Ovary (tissue), 3 donors: ENCODE results near the gene SCYGR4.

Experiments
- CTCF ChIP-seq, 3 donors: fragments of 450-650 bp in 2 of 3; fragments of 200-600 bp in 1 of 3; IDR thresholded peaks; one replicate each; pipeline versions ENCODE4 v1.5.1 to v1.8.0; 2016 to 2022; ENCODE audit warnings: antibody characterized with exemption in 3 of 3, mild to moderate bottlenecking in 1 of 3
- EP300 ChIP-seq: sonication (generic); formaldehyde crosslinking; IDR thresholded peaks from one replicate; pipeline ENCODE4 v1.6.1; 2017; ENCODE audit warnings: antibody characterized with exemption
- POLR2A ChIP-seq: fragments of 450-650 bp; IDR thresholded peaks from one replicate; pipeline ENCODE4 v1.6.1; 2017; ENCODE audit warnings: antibody characterized with exemption, mild to moderate bottlenecking, moderate library complexity
- donor health status: DM: no; HTN: no; CAD: no.

- no peak for TF ChIP-seq POLR2A
- TF ChIP-seq CTCF (IDR thresholded peaks at IDR 0.05) = no peak
- TF ChIP-seq EP300 = no peak
Measured at GRCh38 chr2:227617316-227618230, at the start of gene SCYGR4.
